Daoy (cell line): Measurements from ENCODE around the gene C6orf62. TPM values are rescaled to one million over a fixed set of nuclear protein-coding genes. Genes with fewer than 3 reads are reported as not detected.
"Not testable (repeated sequence)": the region's sequence is repeated elsewhere in the genome, so short reads cannot be mapped to it uniquely, and the experiment has no call there.

Experiments used
- DNase-seq: peaks from one replicate; pipeline ENCODE4 v3.0.0-alpha.2; 2015; ENCODE audit warnings: low read depth
- total RNA-seq: library from RNA; depleted of rRNA; stranded (reverse); fragments of >200 nt; shearing (Covaris generic); gene quantifications from 2 replicates; pipeline ENCODE4 v1.2.3, GENCODE V29; 2014

The C6orf62 gene
- total RNA-seq, 1 experiment from 2014 or later: 132 TPM

DNA sequence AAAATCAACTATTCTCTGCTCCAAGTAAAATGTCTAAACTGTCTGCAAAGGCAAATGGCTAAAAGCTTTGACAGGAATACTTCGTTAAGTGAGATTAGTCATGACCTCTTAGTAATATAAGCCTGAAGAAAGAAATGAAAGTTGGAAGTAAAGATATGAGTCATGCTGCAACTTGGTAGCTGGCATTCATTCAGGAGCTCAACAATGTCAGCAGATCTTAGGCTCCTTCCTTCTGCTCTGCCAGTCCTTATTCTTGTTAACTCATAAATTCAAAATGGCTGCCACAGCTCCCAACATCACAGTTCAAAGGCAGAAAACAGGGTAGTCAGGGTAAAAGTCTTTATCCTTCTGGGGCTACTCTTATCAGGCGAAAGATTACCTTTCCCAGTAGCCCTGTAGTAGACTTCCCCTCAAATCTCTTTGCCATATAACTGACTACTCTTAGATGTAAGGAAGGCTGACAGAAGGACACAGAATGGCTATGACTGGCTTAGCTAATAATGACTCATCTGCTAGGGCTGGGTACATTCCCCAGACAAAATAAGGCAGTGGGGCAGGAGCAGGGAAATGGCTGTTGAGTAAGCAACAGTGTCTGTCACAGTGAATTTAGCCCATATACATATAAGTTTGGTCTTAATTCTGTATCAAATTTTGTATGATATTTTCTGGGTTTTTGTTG, 24.4 kb upstream of the C6orf62 start:
- DNase-seq: peak; percentile 95

DNA sequence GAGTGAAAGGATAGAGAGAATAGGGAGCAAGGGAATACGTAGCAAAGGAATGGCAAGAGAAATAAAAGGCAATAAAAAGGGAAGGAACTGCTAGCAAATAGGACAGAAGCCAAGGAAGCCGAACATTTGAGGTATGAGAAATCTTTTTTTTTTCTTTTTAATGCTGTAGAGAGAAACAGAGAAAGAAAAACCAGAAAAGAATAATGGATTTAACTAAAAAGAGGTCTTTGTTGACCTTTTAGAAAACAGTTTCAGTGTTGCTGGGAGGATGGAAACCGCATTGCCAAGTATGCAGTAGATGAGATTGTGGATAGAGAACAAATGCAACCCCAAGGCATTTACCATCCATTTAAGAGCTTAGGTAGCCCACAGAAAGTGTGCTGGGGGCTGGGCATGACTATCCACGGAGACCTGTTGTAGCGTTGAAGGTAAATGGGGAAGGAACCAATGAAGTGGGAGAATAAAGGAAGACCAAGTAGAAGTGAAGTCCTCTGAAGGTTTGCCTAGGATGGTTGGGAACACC, 23.3 kb upstream of the C6orf62 start:
- DNase-seq: no peak

DNA sequence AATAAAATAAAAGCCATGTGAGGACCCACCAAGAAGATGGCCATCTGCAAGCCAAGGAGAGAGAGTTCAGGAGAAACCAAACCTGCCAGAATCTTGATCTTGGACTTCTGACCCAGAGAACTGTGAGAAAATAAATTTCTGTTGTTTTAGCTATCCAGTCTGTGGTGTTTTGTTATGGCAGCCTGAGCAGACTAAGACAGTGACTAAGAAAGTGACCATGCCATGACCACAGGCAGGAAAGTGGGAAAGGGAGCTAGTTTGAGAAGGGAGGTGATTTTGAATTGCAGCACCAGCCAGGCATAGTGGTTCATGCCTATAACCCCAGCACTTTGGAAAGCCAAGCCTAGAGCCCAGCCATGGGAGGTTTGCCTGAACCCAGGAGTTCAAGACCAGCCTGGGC, 21.9 kb upstream of the C6orf62 start:
- DNase-seq: peak; percentile 51

- no peak for DNase-seq
These were observed 19.8 kb upstream of the C6orf62 start for GRCh38 chr6:24738741-24739140.

GRCh38 chr6:24734710-24735109, 15.8 kb upstream of the C6orf62 start:
- DNase-seq: not testable (repeated sequence)

DNA sequence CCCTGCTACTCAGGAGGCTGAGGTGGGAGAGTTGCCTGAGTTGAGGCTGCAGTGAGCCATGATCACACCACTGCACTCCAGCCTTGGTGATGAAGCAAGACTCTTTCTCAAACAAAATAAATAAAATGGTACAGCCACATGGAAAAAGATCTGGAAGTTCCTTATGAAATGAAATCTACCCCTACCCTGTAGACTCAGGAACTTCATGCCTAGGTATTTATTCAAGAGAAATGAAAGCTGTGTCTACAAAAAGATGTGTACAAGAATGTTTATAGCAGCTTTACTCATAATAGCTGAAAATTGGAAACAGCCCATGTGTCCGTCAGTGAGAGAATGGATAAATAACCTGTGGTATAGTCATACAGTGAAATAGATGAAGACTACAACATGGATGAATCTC, 15.2 kb upstream of the C6orf62 start:
- no peak for DNase-seq

- not testable (repeated sequence) for DNase-seq
These were observed 12.6 kb upstream of the C6orf62 start for GRCh38 chr6:24731456-24732134.

GRCh38 chr6:24730653-24731052, 11.7 kb upstream of the C6orf62 start:
- DNase-seq: not testable (repeated sequence)

GRCh38 chr6:24723270-24723669, 4.3 kb upstream of the C6orf62 start:
- DNase-seq: no peak

DNA sequence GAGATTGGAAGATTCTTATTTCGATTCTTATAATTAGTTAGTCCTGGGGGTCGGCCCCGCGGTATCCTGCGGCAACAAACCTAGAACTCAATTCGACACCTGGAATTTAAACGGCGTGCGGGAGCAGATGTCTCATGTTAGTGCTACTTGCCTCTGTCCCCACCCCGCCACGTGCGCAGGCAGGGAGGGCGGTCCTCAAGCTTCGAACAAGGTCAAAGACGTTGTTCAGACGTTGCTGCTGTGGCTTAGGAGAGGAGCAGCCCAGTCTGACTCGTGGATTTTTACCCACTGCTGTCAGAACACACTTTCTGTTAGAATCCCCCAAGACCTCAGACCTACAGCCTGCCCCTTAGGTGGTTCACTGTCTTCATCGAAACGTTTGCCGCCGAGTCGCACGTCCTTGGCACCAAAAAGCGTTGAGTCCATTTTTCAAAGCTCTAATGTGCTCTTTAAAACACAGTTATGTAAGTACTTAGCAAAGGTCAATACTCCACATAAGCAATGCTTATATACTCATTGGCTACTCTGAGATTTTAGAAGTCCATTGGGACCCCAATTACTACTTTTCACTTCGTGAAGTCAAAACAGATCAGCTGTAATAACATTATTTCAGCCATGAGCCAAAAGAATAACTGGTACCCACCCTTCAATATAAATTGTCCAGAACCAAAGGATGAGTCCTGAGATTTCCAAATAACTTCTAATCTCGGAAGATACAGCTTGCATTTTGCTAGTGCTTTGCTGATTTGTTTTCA, 2.7 kb upstream of the C6orf62 start:
- no peak for DNase-seq

- peak; percentile 100 for DNase-seq
These were observed 1.9 kb upstream of the C6orf62 start for GRCh38 chr6:24720604-24721460.

DNA sequence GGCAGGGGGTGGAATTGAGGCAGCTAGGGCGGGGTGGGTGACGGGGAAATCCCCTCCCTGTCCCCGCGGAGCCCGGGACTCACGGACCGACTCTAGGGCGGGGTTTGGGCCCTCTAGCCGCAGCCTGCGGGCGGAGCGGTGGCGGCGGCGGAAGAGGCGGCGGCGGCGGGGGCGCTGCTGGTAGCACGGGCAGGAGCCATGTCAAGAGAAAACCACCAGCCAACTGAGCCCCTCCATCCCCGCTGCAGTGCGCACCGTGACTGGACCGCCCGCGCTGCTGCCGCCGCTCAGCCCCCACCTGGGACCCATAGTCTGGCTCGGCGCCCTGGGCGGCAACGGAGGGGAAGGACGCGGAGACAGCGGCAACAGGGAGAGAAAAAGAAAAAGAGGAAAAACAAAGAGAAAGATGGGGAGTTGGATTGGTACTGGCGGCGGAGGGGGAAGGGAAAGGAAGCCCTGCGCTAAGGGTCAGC, 1.2 kb upstream of the C6orf62 start:
- peak; percentile 72 for DNase-seq

DNA sequence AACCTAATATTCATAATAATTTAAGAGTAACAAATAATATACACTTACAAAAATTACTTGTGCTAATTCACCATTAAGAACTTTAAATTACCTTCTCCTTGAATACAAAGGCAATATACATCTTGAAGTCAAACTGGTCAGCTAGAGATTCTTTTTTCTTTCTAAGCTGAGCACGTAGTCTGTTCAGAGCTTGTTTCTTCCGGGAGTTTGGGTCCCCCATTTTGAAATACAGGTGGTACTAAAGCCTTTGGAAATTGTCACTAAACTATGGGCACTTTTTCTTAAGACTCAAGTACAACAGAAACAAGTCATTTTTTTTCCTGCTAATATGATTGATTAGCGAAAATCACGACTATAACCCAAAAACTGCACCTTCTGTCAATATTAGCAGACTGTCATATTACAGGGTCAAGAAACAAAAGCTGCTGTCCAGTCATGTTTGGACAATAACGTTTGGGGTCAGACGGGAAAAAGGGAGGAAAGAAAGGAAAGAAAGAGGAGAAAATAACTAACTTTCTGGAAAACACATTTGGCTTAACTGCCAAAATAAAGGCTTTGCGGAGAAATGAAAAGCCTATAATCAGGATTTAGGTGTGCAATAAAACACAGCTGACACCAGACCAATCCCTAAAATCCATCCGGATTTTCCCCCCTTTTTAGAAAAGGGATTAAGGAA, 367 bp downstream of the C6orf62 start:
- DNase-seq: no peak

DNA sequence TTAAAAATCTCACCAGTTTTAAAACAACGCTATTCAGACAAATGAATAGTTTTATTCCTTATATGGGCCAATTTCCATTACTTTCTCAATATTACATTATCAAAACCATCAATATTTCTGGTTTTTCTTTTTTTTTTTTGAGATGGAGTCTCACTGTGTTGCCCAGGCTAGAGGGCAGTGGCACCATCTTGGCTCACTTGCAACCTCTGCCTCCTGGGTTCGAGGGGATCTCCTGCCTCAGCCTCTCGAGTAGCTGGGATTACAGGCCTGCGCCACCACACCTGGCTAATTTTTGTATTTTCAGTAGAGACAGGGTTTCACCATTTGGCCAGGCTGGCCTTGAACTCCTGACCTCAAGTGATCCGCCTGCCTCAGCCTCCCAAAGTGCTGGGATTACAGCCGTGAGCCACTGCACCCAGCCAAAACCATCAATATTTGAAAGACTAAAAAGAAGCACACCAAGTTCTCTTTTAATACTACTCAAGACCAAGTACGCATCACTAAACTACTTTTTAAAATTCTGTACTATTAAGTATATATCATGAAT, 2.3 kb downstream of the C6orf62 start:
- DNase-seq: not testable (repeated sequence)

DNA sequence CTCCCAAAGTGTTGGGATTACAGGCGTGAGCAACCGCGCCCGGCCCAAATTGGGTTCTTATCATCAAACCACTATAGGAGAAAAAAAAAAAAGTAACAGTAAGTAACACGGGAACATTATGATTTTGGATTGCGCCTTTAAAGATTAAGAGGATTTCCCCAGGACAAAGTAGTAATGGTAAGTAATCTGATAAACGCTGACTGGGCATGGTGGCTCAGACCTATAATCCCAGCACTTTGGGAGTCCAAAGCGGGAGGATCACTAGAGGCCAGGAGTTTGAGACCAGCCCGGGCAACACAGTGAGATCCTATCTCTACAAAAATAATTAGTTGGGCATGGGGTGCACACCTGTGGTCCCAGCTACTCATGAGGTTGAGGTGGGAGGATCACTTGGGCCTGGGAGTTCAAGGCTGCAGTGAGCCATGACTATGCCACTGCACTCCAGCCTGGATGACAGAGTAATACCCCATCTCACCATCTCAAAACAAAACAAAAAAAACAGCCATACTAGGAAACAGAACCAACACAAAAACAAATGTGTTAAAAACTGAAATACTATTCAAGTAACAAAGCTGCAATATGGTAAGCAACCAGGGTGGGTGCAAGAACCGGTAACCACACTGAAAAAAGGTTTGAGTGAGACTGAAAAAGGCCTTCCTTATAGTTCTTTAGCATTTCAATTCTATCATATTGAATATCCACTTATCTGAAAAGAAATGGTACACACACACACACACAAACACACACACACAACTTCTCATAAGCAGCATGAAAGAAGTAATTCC, 8.2 kb downstream of the C6orf62 start:
- DNase-seq: no peak

- no peak for DNase-seq
These were observed 9.8 kb downstream of the C6orf62 start for GRCh38 chr6:24709014-24709711.

DNA sequence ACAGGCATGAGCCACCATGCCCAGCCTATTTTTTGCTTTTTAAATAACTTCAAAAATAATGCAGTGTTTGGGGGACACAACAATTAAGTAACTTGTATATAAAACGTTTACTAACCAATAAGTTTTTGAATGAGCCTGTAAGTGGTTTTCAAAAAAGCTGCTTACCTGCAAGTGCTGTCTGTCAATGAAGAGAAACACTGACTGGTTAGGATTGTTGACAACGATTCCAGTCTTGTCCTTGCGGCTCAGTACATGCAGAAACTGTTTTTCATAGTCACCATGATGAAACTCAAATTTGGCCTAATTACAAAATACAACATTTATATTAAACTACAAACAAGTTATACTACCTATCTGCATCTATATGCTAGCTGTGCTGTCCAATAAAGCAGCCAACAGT, 10.3 kb downstream of the C6orf62 start:
- DNase-seq: no peak

DNA sequence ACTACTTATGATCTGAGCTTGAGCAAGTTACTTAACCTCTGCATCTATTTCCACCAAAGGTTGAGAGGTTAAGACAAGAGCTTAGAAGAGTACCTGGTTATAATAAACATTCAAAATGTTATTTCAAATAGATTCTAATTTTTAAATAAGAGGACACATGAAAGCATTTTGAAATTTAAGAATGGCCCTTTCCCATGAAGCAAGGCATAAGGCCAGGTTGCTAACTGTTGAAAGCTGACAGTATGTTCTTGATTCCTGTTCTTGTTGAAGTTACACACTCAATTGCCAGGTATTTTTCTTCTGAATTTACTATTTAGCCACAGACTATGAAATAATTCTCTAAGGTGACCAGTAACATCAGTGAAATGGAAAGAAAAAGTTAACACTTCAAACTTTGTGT, 14.5 kb downstream of the C6orf62 start:
- DNase-seq: no peak

GRCh38 chr6:24702720-24703282, 16.2 kb downstream of the C6orf62 start:
- no peak for DNase-seq
